Spleen (tissue), 7 donors: Measurements from ENCODE around the gene SEMA5A.

Experiments used
- CTCF ChIP-seq, 11 experiments: fragments of 200-600 bp in 7 of 11; fragments of 450-650 bp in 4 of 11; sonication (generic) in 4 of 11; IDR thresholded peaks in 8 of 11; conservative IDR thresholded peaks in 3 of 11; 1 replicate in 7 of 11; 2 replicates in 4 of 11; pipeline versions ENCODE4 v1.4.0 to v1.8.0; 2016 to 2021; ENCODE audit warnings: antibody characterized with exemption in 11 of 11, inconsistent platforms in 4 of 11, mild to moderate bottlenecking in 1 of 11
- POLR2A ChIP-seq, 3 donors: fragments of 450-650 bp; IDR thresholded peaks; one replicate each; pipeline ENCODE4 v1.5.1; 2017; ENCODE audit warnings: antibody characterized with exemption in 3 of 3, mild to moderate bottlenecking in 1 of 3
- donor health status: DM: no; HTN: no; CAD: no; lungs with moderate emphysema.
- donor health status: DM: no; HTN: no; CAD: no.
- donor health status: DM: no; HTN: no; CAD: no.

GRCh38 chr5:9196403-9197227, 349.3 kb downstream of the SEMA5A start:
- TF ChIP-seq CTCF (IDR thresholded peaks at IDR 0.05 in 8 of 11, conservative IDR thresholded peaks at IDR 0.05 in 3 of 11) (no peak), POLR2A (IDR thresholded peaks at IDR 0.05) (no peak)
